BLaER1 (cell line): ENCODE data around the gene TM4SF18.
A peak's percentile ranks its signal among the peaks of the same experiment; 100 is the strongest.

ENCODE experiments used
- H3K27ac ChIP-seq: shearing (Covaris generic); formaldehyde crosslinking; 2 replicates; pipeline ENCODE4 v1.8.1; 2022
- H3K27me3 ChIP-seq: shearing (Covaris generic); formaldehyde crosslinking; 2 replicates; pipeline ENCODE4 v1.8.1; 2022
- H3K36me3 ChIP-seq: shearing (Covaris generic); formaldehyde crosslinking; 2 replicates; pipeline ENCODE4 v1.8.1; 2022
- H3K4me1 ChIP-seq: shearing (Covaris generic); formaldehyde crosslinking; 2 replicates; pipeline ENCODE4 v1.8.1; 2022
- H3K4me2 ChIP-seq: shearing (Covaris generic); formaldehyde crosslinking; 2 replicates; pipeline ENCODE4 v1.8.1; 2022
- H3K4me3 ChIP-seq: shearing (Covaris generic); formaldehyde crosslinking; 2 replicates; pipeline ENCODE4 v1.8.1; 2022
- H3K9ac ChIP-seq: shearing (Covaris generic); formaldehyde crosslinking; 2 replicates; pipeline ENCODE4 v1.8.1; 2022
- H3K9me3 ChIP-seq: shearing (Covaris generic); formaldehyde crosslinking; 2 replicates; pipeline ENCODE4 v1.8.1; 2022
- H4K20me1 ChIP-seq: shearing (Covaris generic); formaldehyde crosslinking; 2 replicates; pipeline ENCODE4 v1.8.1; 2022
- Cebpa-rat ChIP-seq: shearing (Covaris generic); IDR thresholded peaks from 2 replicates; pipeline ENCODE4 v1.8.1; 2022

TM4SF18 gene

GRCh38 chr3:149284034-149284433, 49.4 kb downstream of the TM4SF18 start:
- no peak for TF ChIP-seq Cebpa-rat
- H3K4me3 ChIP-seq = no peak overlapping the region
- no peaks in the 10 kb centered on the region for H3K36me3 ChIP-seq
- H3K27ac ChIP-seq = no peak overlapping the region
- H4K20me1 ChIP-seq = no peaks in the 10 kb centered on the region
- no peak overlapping the region for H3K4me2 ChIP-seq
- no peak overlapping the region for H3K9ac ChIP-seq
- H3K27me3 ChIP-seq = no peaks in the 10 kb centered on the region
- peaks cover 5% of the 10 kb centered on the region; the same call in 1 of the 2 replicates for H3K9me3 ChIP-seq
- H3K4me1 ChIP-seq = no peaks in the 10 kb centered on the region

GRCh38 chr3:149283401-149283800, 50.0 kb downstream of the TM4SF18 start:
- Histone ChIP-seq H3K9me3 (peaks cover 5% of the 10 kb centered on the region; the same call in 1 of the 2 replicates), H3K27ac (no peak overlapping the region), H3K27me3 (no peaks in the 10 kb centered on the region), H3K36me3 (no peaks in the 10 kb centered on the region), H3K4me1 (no peaks in the 10 kb centered on the region), H3K4me2 (no peak overlapping the region), H3K4me3 (no peak overlapping the region), H3K9ac (no peak overlapping the region), H4K20me1 (no peaks in the 10 kb centered on the region)
- TF ChIP-seq Cebpa-rat = no peak

GRCh38 chr3:149282836-149283235, 50.6 kb downstream of the TM4SF18 start:
- Histone ChIP-seq H3K4me3 (no peak overlapping the region), H4K20me1 (no peaks in the 10 kb centered on the region), H3K4me2 (no peak overlapping the region), H3K9ac (no peak overlapping the region), H3K27ac (no peak overlapping the region), H3K27me3 (no peaks in the 10 kb centered on the region), H3K9me3 (peaks cover 5% of the 10 kb centered on the region; the same call in 1 of the 2 replicates), H3K36me3 (no peaks in the 10 kb centered on the region), H3K4me1 (peaks cover 2% of the 10 kb centered on the region)
- TF ChIP-seq Cebpa-rat = no peak

DNA sequence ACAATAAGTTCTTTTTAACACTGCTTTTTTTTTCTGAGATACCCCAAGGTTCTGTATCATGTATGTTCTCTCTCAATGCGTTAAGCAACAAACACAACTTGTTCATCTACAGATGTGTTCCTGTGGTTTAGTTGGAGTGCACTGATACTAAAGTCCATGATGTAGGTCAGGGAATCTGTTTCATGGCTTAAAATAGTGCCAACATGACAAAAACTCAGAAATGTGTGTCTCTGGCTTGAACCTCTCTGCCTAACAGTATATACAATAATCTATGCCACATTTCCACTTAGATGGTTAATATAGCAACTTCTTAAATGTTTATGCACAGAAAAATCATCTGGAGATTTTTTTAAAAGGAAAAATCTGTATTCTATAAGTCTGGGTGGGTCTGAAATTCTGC, 51.1 kb downstream of the TM4SF18 start:
- Histone ChIP-seq H3K4me2 (no peak overlapping the region), H3K27me3 (no peaks in the 10 kb centered on the region), H3K36me3 (no peaks in the 10 kb centered on the region), H4K20me1 (no peaks in the 10 kb centered on the region), H3K4me1 (peaks cover 8% of the 10 kb centered on the region), H3K9me3 (peaks cover 5% of the 10 kb centered on the region; the same call in 1 of the 2 replicates), H3K27ac (no peak overlapping the region), H3K4me3 (no peak overlapping the region), H3K9ac (no peak overlapping the region)
- no peak for TF ChIP-seq Cebpa-rat

DNA sequence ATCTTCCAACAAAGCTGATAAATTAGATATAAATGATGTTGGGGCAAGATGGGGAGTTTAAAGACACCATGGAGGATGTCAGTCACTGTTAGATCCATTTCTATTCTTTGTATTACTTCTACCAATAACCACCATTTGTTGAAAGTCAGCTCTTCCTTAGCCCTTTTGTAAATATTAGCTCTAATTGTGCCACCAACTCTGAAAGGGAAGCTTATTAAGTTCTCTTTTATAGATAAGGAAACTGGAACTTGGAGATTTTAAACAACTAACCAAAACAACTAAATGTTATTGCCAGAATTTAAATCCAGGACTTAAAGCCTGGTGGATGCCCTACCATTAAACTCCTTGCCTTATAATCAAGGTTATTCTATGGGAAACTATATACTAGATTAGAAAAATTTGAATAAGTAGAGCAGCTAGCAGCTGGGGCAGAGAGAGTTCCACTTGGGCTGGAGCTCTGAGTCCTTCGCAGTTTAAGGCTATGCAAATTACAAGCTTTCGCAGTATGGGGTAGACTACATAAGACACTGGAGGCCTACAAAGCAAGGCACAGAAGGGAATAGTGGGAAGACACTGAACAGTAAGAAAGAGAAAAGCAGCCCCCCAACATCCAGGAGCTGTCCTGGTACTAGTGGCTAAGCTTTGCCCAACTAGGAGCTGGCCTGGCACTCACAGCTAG, 52.6 kb downstream of the TM4SF18 start:
- no peak for TF ChIP-seq Cebpa-rat
- H3K36me3 ChIP-seq = no peaks in the 10 kb centered on the region
- no peak overlapping the region for H3K4me2 ChIP-seq
- no peak overlapping the region for H3K27ac ChIP-seq
- H4K20me1 ChIP-seq = no peaks in the 10 kb centered on the region
- peaks cover 5% of the 10 kb centered on the region; the same call in 1 of the 2 replicates for H3K9me3 ChIP-seq
- H3K4me3 ChIP-seq = no peak overlapping the region
- no peaks in the 10 kb centered on the region for H3K27me3 ChIP-seq
- H3K4me1 ChIP-seq = peaks cover 16% of the 10 kb centered on the region
- no peak overlapping the region for H3K9ac ChIP-seq

GRCh38 chr3:149278911-149279310, 54.5 kb downstream of the TM4SF18 start:
- H4K20me1 ChIP-seq = no peaks in the 10 kb centered on the region
- no peaks in the 10 kb centered on the region for H3K27me3 ChIP-seq
- peaks cover 16% of the 10 kb centered on the region for H3K4me1 ChIP-seq
- no peak overlapping the region for H3K27ac ChIP-seq
- no peak overlapping the region for H3K4me2 ChIP-seq
- no peaks in the 10 kb centered on the region for H3K36me3 ChIP-seq
- H3K9me3 ChIP-seq = peaks cover 3% of the 10 kb centered on the region; the same call in 1 of the 2 replicates
- H3K4me3 ChIP-seq = no peak overlapping the region
- TF ChIP-seq Cebpa-rat = no peak
- no peak overlapping the region for H3K9ac ChIP-seq

DNA sequence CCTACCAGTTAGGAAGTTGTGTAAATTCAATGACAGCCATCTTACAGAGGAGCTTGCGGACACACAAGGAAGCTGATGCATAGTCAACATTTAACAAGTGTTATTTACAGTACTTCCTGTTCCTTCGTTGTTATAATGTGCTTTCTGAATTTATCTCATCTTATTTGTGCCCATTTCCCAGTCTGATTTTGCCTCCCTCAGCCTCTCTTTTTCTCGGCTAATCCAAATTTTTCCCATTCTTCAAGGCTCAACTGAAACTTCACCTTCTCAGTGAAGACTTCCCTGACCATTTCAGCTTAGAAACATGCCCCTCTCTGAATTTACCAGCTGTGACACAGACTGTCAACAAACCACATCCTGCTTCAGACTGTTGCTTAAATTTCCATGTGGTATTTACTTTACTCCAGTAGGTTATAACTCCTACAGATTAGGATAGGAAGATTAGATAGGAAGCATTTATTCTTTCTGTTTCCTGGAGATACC, 56.1 kb downstream of the TM4SF18 start:
- H3K36me3 ChIP-seq = no peaks in the 10 kb centered on the region
- H3K4me1 ChIP-seq = peaks cover 16% of the 10 kb centered on the region
- peak overlapping the region; percentile 65 for H3K4me2 ChIP-seq
- no peak for TF ChIP-seq Cebpa-rat
- no peak overlapping the region for H3K4me3 ChIP-seq
- no peak overlapping the region for H3K27ac ChIP-seq
- H4K20me1 ChIP-seq = no peaks in the 10 kb centered on the region
- H3K9me3 ChIP-seq = no peaks in the 10 kb centered on the region
- no peaks in the 10 kb centered on the region for H3K27me3 ChIP-seq
- peak overlapping the region; percentile 11; the same call in 1 of the 2 replicates for H3K9ac ChIP-seq

GRCh38 chr3:149276619-149277018, 56.8 kb downstream of the TM4SF18 start:
- H3K4me2 ChIP-seq = peak overlapping the region; percentile 65; the same call in 1 of the 2 replicates
- H3K9me3 ChIP-seq = no peaks in the 10 kb centered on the region
- TF ChIP-seq Cebpa-rat = no peak; the same call in 1 of the 2 replicates
- peaks cover 16% of the 10 kb centered on the region for H3K4me1 ChIP-seq
- no peaks in the 10 kb centered on the region for H3K27me3 ChIP-seq
- H3K27ac ChIP-seq = no peak overlapping the region
- H4K20me1 ChIP-seq = no peaks in the 10 kb centered on the region
- no peak overlapping the region for H3K9ac ChIP-seq
- no peak overlapping the region for H3K4me3 ChIP-seq
- no peaks in the 10 kb centered on the region for H3K36me3 ChIP-seq

DNA sequence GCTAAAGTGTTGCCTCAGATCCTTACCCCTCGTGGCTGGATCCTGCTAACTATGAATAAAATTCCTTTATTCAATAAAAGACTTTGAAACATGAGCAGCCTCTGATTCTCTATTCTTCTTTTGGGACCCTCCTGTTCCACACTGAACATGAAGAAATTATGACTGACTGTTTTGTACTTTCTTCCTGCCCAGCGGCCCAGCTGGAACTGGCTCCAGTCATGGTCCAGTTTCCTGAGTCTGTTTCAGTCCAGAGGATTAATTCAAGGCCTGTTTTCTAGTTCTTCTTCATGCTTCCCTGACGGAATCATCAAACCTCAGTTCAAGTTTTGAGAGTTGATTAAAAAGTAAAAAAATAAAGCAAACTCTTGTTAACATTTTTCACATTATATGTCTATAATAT, 59.2 kb downstream of the TM4SF18 start:
- H3K36me3 ChIP-seq = no peaks in the 10 kb centered on the region
- no peak overlapping the region for H3K4me3 ChIP-seq
- no peaks in the 10 kb centered on the region for H3K27me3 ChIP-seq
- no peak for TF ChIP-seq Cebpa-rat
- no peak overlapping the region for H3K9ac ChIP-seq
- H4K20me1 ChIP-seq = no peaks in the 10 kb centered on the region
- H3K4me2 ChIP-seq = no peak overlapping the region
- no peaks in the 10 kb centered on the region for H3K9me3 ChIP-seq
- no peak overlapping the region for H3K27ac ChIP-seq
- peaks cover 16% of the 10 kb centered on the region for H3K4me1 ChIP-seq

- Histone ChIP-seq H3K27ac (no peak overlapping the region), H3K9ac (no peak overlapping the region), H3K36me3 (no peaks in the 10 kb centered on the region), H3K4me3 (no peak overlapping the region), H4K20me1 (no peaks in the 10 kb centered on the region), H3K27me3 (no peaks in the 10 kb centered on the region), H3K4me1 (peaks cover 16% of the 10 kb centered on the region), H3K4me2 (no peak overlapping the region), H3K9me3 (no peaks in the 10 kb centered on the region)
- no peak for TF ChIP-seq Cebpa-rat
These were observed 60.2 kb downstream of the TM4SF18 start for GRCh38 chr3:149273096-149273751.
